Activated T-helper 2 cell treated with anti-CD3 and anti-CD28 coated beads, Interferon-gamma antibody, Interleukin-2, Interleukin-4, amounts not matched to agents 10 μg/mL and 5 μg/mL and 100 μg/mL, durations not matched to agents 14 hours and 24 hours and 36 hours (primary cell): ENCODE data around the gene AQR. TPM values are rescaled to one million over a fixed set of nuclear protein-coding genes. Genes with fewer than 3 reads are reported as not detected.
A peak's percentile ranks its signal among the peaks of the same experiment; 100 is the strongest.
"Not testable (repeated sequence)": the region's sequence is repeated elsewhere in the genome, so short reads cannot be mapped to it uniquely, and the experiment has no call there.

Experiments used
- DNase-seq: peaks from one replicate; pipeline ENCODE4 v3.0.0; 2021; ENCODE audit warnings: low spot score
- H3K27ac Mint-ChIP-seq: one replicate; pipeline ENCODE4 v1.8.0; 2021; ENCODE audit warnings: mixed read lengths
- H3K27me3 Mint-ChIP-seq: one replicate; pipeline ENCODE4 v1.8.0; 2021; ENCODE audit warnings: low read depth, mixed read lengths
- H3K36me3 Mint-ChIP-seq: one replicate; pipeline ENCODE4 v1.8.0; 2021; ENCODE audit warnings: low read depth, mixed read lengths
- H3K4me1 Mint-ChIP-seq: one replicate; pipeline ENCODE4 v1.8.0; 2021; ENCODE audit warnings: low read depth, mixed read lengths
- H3K4me3 Mint-ChIP-seq: one replicate; pipeline ENCODE4 v1.8.0; 2021; ENCODE audit warnings: low read depth, mild to moderate bottlenecking, moderate library complexity, mixed read lengths
- H3K9me3 Mint-ChIP-seq: one replicate; pipeline ENCODE4 v1.8.0; 2021; ENCODE audit warnings: mixed read lengths
- intact Hi-C: fragments of 100-400 bp; cut with micrococcal nuclease; formaldehyde crosslinking; loops from one replicate; pipeline ENCODE4 v1.15.1; 2023
- total RNA-seq: library from RNA; stranded (reverse); gene quantifications from 2 replicates; pipeline ENCODE4 v1.2.3, GENCODE V29; 2022

AQR gene
- total RNA-seq, 1 donor from 2014 or later: 41.0 TPM

GRCh38 chr15:34818526-34818925, 151.0 kb downstream of the AQR start:
- intact Hi-C loops: no loop called here
- DNase-seq: no peak
- no peak overlapping the region for H3K4me3 Mint-ChIP-seq
- H3K9me3 Mint-ChIP-seq: no peaks in the 10 kb centered on the region
- H3K4me1 Mint-ChIP-seq: no peaks in the 10 kb centered on the region
- H3K36me3 Mint-ChIP-seq: no peaks in the 10 kb centered on the region
- peaks cover 43% of the 10 kb centered on the region for H3K27me3 Mint-ChIP-seq
- no peak overlapping the region for H3K27ac Mint-ChIP-seq

- intact Hi-C loops: no loop called here
- H3K36me3 Mint-ChIP-seq: no peaks in the 10 kb centered on the region
- DNase-seq: no peak
- no peak overlapping the region for H3K27ac Mint-ChIP-seq
- H3K27me3 Mint-ChIP-seq: peaks cover 34% of the 10 kb centered on the region
- H3K4me3 Mint-ChIP-seq: no peak overlapping the region
- H3K4me1 Mint-ChIP-seq: no peaks in the 10 kb centered on the region
- H3K9me3 Mint-ChIP-seq: no peaks in the 10 kb centered on the region
Observed at GRCh38 chr15:34815836-34816235, 153.7 kb downstream of the AQR start.

- H3K27me3 Mint-ChIP-seq: peaks cover 21% of the 10 kb centered on the region
- H3K36me3 Mint-ChIP-seq: no peaks in the 10 kb centered on the region
- no peak for DNase-seq
- no peak overlapping the region for H3K27ac Mint-ChIP-seq
- H3K9me3 Mint-ChIP-seq: no peaks in the 10 kb centered on the region
- intact Hi-C loops: no loop called here
- H3K4me1 Mint-ChIP-seq: no peaks in the 10 kb centered on the region
- H3K4me3 Mint-ChIP-seq: no peak overlapping the region
Observed at GRCh38 chr15:34813446-34814190, 155.9 kb downstream of the AQR start.

GRCh38 chr15:34812868-34813365, 156.6 kb downstream of the AQR start:
- H3K27ac Mint-ChIP-seq, DNase-seq, H3K9me3 Mint-ChIP-seq, intact Hi-C loops, H3K4me1 Mint-ChIP-seq, H3K36me3 Mint-ChIP-seq, H3K4me3 Mint-ChIP-seq: not testable (repeated sequence)
- H3K27me3 Mint-ChIP-seq: peaks cover 17% of the 10 kb centered on the region

GRCh38 chr15:34812369-34812768, 157.2 kb downstream of the AQR start:
- no peaks in the 10 kb centered on the region for H3K36me3 Mint-ChIP-seq
- H3K27ac Mint-ChIP-seq: no peak overlapping the region
- intact Hi-C loops: no loop called here
- peaks cover 14% of the 10 kb centered on the region for H3K27me3 Mint-ChIP-seq
- H3K4me3 Mint-ChIP-seq: no peak overlapping the region
- no peaks in the 10 kb centered on the region for H3K9me3 Mint-ChIP-seq
- no peak for DNase-seq
- no peaks in the 10 kb centered on the region for H3K4me1 Mint-ChIP-seq

GRCh38 chr15:34810443-34811129, 159.0 kb downstream of the AQR start:
- Mint-ChIP-seq H3K27me3 (peaks cover 14% of the 10 kb centered on the region), H3K4me1 (no peaks in the 10 kb centered on the region), H3K4me3 (no peak overlapping the region), H3K36me3 (no peaks in the 10 kb centered on the region), H3K9me3 (no peaks in the 10 kb centered on the region), H3K27ac (no peak overlapping the region)
- DNase-seq: no peak
- intact Hi-C loops: no loop called here

GRCh38 chr15:34809186-34809585, 160.4 kb downstream of the AQR start:
- H3K27me3 Mint-ChIP-seq: peaks cover 13% of the 10 kb centered on the region
- H3K4me3 Mint-ChIP-seq: no peak overlapping the region
- H3K36me3 Mint-ChIP-seq: no peaks in the 10 kb centered on the region
- DNase-seq: no peak
- intact Hi-C loops: no loop called here
- H3K4me1 Mint-ChIP-seq: no peaks in the 10 kb centered on the region
- no peak overlapping the region for H3K27ac Mint-ChIP-seq
- H3K9me3 Mint-ChIP-seq: no peaks in the 10 kb centered on the region

GRCh38 chr15:34808016-34808415, 161.5 kb downstream of the AQR start:
- DNase-seq: no peak
- Mint-ChIP-seq H3K27ac (no peak overlapping the region), H3K9me3 (no peaks in the 10 kb centered on the region), H3K4me3 (no peak overlapping the region), H3K4me1 (peaks cover 7% of the 10 kb centered on the region), H3K27me3 (peaks cover 8% of the 10 kb centered on the region), H3K36me3 (no peaks in the 10 kb centered on the region)
- intact Hi-C loops: no loop called here

GRCh38 chr15:34807241-34807640, 162.3 kb downstream of the AQR start:
- H3K27me3 Mint-ChIP-seq, H3K9me3 Mint-ChIP-seq, H3K27ac Mint-ChIP-seq, intact Hi-C loops, H3K36me3 Mint-ChIP-seq, DNase-seq, H3K4me3 Mint-ChIP-seq, H3K4me1 Mint-ChIP-seq: not testable (repeated sequence)

- Mint-ChIP-seq H3K27ac (no peak overlapping the region), H3K4me1 (peaks cover 7% of the 10 kb centered on the region), H3K36me3 (no peaks in the 10 kb centered on the region), H3K4me3 (no peak overlapping the region), H3K27me3 (peaks cover 11% of the 10 kb centered on the region), H3K9me3 (no peaks in the 10 kb centered on the region)
- DNase-seq: no peak
- intact Hi-C loops: no loop called here
Observed at GRCh38 chr15:34804776-34805175, 164.8 kb downstream of the AQR start.

GRCh38 chr15:34804113-34804512, 165.4 kb downstream of the AQR start:
- intact Hi-C loops: no loop called here
- Mint-ChIP-seq H3K9me3 (no peaks in the 10 kb centered on the region), H3K27me3 (peaks cover 13% of the 10 kb centered on the region), H3K27ac (peak overlapping the region; percentile 6), H3K36me3 (no peaks in the 10 kb centered on the region), H3K4me3 (no peak overlapping the region), H3K4me1 (peaks cover 7% of the 10 kb centered on the region)
- DNase-seq: no peak

- Mint-ChIP-seq H3K4me3 (no peak overlapping the region), H3K27me3 (peaks cover 13% of the 10 kb centered on the region), H3K9me3 (no peaks in the 10 kb centered on the region), H3K4me1 (peaks cover 7% of the 10 kb centered on the region), H3K36me3 (no peaks in the 10 kb centered on the region), H3K27ac (no peak overlapping the region)
- DNase-seq: no peak
- intact Hi-C loops: no loop called here
Observed at GRCh38 chr15:34802803-34803750, 166.5 kb downstream of the AQR start.
